Transverse colon (tissue), 4 donors: ENCODE measurements around the gene SPTBN2. TPM values are rescaled to one million over a fixed set of nuclear protein-coding genes. Genes with fewer than 3 reads are reported as not detected.

ENCODE experiments used
- DNase-seq: peaks from one replicate; pipeline ENCODE4 v3.0.0-alpha.2; 2019
- H3K27ac ChIP-seq, 4 donors: fragments of 200-600 bp; sonication (generic); 2 replicates each; pipeline ENCODE4 v1.5.1; 2016 to 2018; ENCODE audit warnings: inconsistent platforms in 4 of 4
- H3K27me3 ChIP-seq: fragments of 200-600 bp; sonication (generic); 2 replicates; pipeline ENCODE4 v1.5.1; 2017; ENCODE audit warnings: inconsistent platforms
- H3K36me3 ChIP-seq, 4 donors: fragments of 200-600 bp; sonication (generic); 2 replicates each; pipeline ENCODE4 v1.5.1; 2017 to 2019; ENCODE audit warnings: inconsistent platforms in 4 of 4
- H3K4me1 ChIP-seq, 4 donors: fragments of 200-600 bp; sonication (generic); 2 replicates each; pipeline ENCODE4 v1.5.1; 2017 to 2020; ENCODE audit warnings: inconsistent platforms in 4 of 4
- H3K4me3 ChIP-seq, 4 donors: fragments of 200-600 bp; sonication (generic); 1 replicate in 1 of 4; 2 replicates in 3 of 4; pipeline versions ENCODE4 v1.5.1 to v1.6.1; 2017 to 2019; ENCODE audit warnings: inconsistent platforms in 4 of 4
- H3K9me3 ChIP-seq, 2 donors: fragments of 200-600 bp; sonication (generic); 2 replicates each; pipeline ENCODE4 v1.5.1; 2017 to 2019; ENCODE audit warnings: inconsistent platforms in 2 of 2
- EP300 ChIP-seq: sonication (generic); formaldehyde crosslinking; IDR thresholded peaks from one replicate; pipeline ENCODE4 v1.6.1; 2017; ENCODE audit warnings: antibody characterized with exemption, low read depth
- POLR2A ChIP-seq: fragments of 450-650 bp; IDR thresholded peaks from one replicate; pipeline ENCODE4 v1.6.1; 2016; ENCODE audit warnings: antibody characterized with exemption, mild to moderate bottlenecking, moderate library complexity
- POLR2AphosphoS5 ChIP-seq, 3 donors: sonication (generic); formaldehyde crosslinking; IDR thresholded peaks; one replicate each; pipeline ENCODE4 v1.6.1; 2016; ENCODE audit warnings: antibody characterized with exemption in 3 of 3
- WGBS, 2 donors: methylation state at CpG; one replicate each; pipeline ENCODE4 v1.1.5; 2018; ENCODE audit warnings: low coverage in 1 of 2; 5-methylcytosine and 5-hydroxymethylcytosine counted together
- in situ Hi-C, 4 donors: fragments of 200-750 bp; cut with MboI; loops; one replicate each; pipeline versions ENCODE4 v1.15.0 to v1.15.1; 2017; ENCODE audit warnings: low sequenced_read_pairs in 3 of 4, low pct_ligation_motif_present in 1 of 4, low pct_unique_long_range_greater_than_20kb in 1 of 4
- intact Hi-C: fragments of 100-400 bp; cut with DNase I; formaldehyde crosslinking; loops from one replicate; pipeline ENCODE4 v1.15.1; 2023; ENCODE audit warnings: low total_unique reads
- total RNA-seq, 4 donors: library from RNA; depleted of rRNA; stranded (reverse); fragments of >200 nt; gene quantifications; one replicate each; pipeline ENCODE4 v1.1.0, GENCODE V29; 2016
- TF ChIP-seq, protein P1 (sequence below), 5 experiments: fragments of 200-600 bp in 3 of 5; fragments of 450-650 bp in 2 of 5; sonication (generic) in 3 of 5; IDR thresholded peaks; 1 replicate in 2 of 5; 2 replicates in 3 of 5; pipeline ENCODE4 v1.5.1; 2016 to 2017; ENCODE audit warnings: antibody characterized with exemption in 5 of 5, inconsistent platforms in 3 of 5, mild to moderate bottlenecking in 2 of 5, moderate library complexity in 1 of 5

Gene SPTBN2
- total RNA-seq, 4 donors from 2014 or later, result 0.75 to 2.2 (median 1.6) TPM

GRCh38 chr11:66723693-66724092 lies 5.3 kb downstream of the SPTBN2 start:
- 80 to 87% methylated on average over 2 to 5 of the region's 5 CpGs for WGBS, 2 donors
- intact Hi-C loops (no loop called here), in situ Hi-C loops (loop anchor here in 1 of 4 donors (25.0 kb wide), 1 partner anchor 289 kb away; the partner anchor contains the start of gene SYT12)
- no peak for DNase-seq
- TF ChIP-seq POLR2AphosphoS5 (IDR thresholded peaks at IDR 0.05), result no peak
- no peak for TF ChIP-seq POLR2A
- TF ChIP-seq, protein P1, sequence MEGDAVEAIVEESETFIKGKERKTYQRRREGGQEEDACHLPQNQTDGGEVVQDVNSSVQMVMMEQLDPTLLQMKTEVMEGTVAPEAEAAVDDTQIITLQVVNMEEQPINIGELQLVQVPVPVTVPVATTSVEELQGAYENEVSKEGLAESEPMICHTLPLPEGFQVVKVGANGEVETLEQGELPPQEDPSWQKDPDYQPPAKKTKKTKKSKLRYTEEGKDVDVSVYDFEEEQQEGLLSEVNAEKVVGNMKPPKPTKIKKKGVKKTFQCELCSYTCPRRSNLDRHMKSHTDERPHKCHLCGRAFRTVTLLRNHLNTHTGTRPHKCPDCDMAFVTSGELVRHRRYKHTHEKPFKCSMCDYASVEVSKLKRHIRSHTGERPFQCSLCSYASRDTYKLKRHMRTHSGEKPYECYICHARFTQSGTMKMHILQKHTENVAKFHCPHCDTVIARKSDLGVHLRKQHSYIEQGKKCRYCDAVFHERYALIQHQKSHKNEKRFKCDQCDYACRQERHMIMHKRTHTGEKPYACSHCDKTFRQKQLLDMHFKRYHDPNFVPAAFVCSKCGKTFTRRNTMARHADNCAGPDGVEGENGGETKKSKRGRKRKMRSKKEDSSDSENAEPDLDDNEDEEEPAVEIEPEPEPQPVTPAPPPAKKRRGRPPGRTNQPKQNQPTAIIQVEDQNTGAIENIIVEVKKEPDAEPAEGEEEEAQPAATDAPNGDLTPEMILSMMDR (IDR thresholded peaks at IDR 0.05), result no peak
- Histone ChIP-seq H3K9me3 (no peaks in the 10 kb centered on the region), H3K4me3 (no peak overlapping the region), H3K4me1 (peaks cover 2 to 28% (median 17%) of the 10 kb centered on the region in 4 donors), H3K36me3 (no peaks in the 10 kb centered on the region), H3K27ac (no peak overlapping the region), H3K27me3 (peaks cover 35% of the 10 kb centered on the region)

DNA sequence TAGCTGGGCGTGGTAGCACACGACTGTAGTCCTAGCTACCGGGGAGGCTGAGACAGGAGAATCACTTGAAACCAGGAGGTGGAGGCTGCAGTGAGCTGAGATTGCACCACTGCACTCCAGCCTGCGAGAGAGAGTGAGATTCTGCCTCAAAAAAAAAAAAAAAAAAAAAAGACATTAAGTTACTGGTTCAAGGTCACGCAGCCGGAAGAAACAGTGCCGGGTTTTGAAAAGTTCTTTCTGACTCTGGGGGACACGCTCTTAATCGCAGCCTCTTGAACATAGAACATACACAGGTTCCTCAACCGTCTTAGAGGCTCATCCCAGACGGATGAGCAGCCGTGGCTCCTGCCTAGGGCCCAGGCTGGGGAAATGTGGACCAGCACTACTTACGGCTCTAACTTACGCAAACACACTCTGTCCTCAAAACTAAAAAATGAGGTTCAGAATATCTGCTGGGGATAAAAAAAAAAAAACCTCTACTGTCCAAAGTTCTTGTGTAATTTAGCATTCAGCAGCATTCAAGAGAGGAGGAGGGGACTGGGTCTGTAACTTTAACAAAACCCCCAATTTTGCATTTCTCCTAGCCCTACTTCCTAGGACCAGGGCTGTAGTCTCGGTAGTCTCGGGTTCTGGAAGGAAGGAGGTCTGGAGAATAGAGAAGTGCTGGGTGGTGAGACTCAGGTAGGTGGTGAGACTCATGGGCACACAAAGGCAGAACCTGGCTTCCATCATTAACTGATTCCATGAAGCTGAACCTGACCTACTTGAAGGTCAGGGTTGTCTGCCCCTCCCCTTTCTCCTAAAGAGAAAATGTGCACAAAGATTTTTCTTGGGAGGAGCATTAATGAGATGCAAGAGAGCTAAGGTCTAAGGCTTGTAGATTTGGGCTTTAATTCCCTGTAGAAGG lies 6.0 kb downstream of the SPTBN2 start:
- H3K4me3 ChIP-seq, result no peak overlapping the region
- no peaks in the 10 kb centered on the region for H3K36me3 ChIP-seq
- in situ Hi-C loops (loop anchor here in 1 of 4 donors (25.0 kb wide), 1 partner anchor 289 kb away; the partner anchor contains the start of gene SYT12), intact Hi-C loops (no loop called here)
- TF ChIP-seq, protein P1 (IDR thresholded peaks at IDR 0.05), result no peak
- TF ChIP-seq EP300, result no peak
- TF ChIP-seq POLR2AphosphoS5 (IDR thresholded peaks at IDR 0.05), result no peak
- no peak for TF ChIP-seq POLR2A
- peaks cover 31% of the 10 kb centered on the region for H3K27me3 ChIP-seq
- 86 to 89% methylated on average over 9 to 16 of the region's 16 CpGs for WGBS, 2 donors
- DNase-seq, result no peak
- H3K27ac ChIP-seq, result no peak overlapping the region
- H3K4me1 ChIP-seq, result peaks cover 2 to 28% (median 17%) of the 10 kb centered on the region in 4 donors
- H3K9me3 ChIP-seq, result no peaks in the 10 kb centered on the region

DNA sequence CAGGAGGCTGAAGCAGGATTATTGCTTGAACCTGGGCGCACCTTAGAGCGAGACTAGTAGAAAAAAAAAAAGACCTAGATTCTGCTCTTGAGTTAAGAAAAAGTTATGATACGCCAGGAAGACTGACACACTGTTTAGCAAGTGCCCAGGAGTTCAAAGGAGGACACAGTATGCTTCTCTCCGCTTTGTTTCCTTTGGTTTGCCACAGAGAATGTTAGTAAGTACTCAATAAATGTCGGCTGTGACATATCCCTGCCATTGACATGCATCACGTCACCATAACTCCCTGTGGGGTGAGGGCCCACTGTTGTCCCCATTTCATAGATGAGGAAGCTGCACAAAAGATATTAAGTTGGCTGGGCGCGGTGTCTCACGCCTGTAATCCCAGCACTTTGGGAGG lies 7.1 kb downstream of the SPTBN2 start:
- Histone ChIP-seq H3K27me3 (peaks cover 22% of the 10 kb centered on the region), H3K9me3 (no peaks in the 10 kb centered on the region), H3K36me3 (no peaks in the 10 kb centered on the region)

More for the DNA sequence above, 7.1 kb downstream of the SPTBN2 start:
- in situ Hi-C loops, result loop anchor here in 1 of 4 donors (25.0 kb wide), 1 partner anchor 290 kb away; the partner anchor contains the start of gene SYT12
- no peak for DNase-seq
- no peak overlapping the region for H3K4me3 ChIP-seq
- no peak overlapping the region for H3K27ac ChIP-seq
- 95% methylated on average over 9 of the region's 9 CpGs; no CpG with 5 or more reads in 1 of the 2 donors for WGBS, 2 donors
- H3K4me1 ChIP-seq, result peaks cover 0 to 23% (median 10%) of the 10 kb centered on the region in 4 donors
- intact Hi-C loops, result no loop called here
- TF ChIP-seq POLR2A (no peak), POLR2AphosphoS5 (IDR thresholded peaks at IDR 0.05) (no peak), EP300 (no peak)
- TF ChIP-seq, protein P1 (IDR thresholded peaks at IDR 0.05), result no peak
